ENCODE data around the gene COL6A2. TPM values are rescaled to one million over a fixed set of nuclear protein-coding genes. Genes with fewer than 3 reads are reported as not detected.
A peak's percentile ranks its signal among the peaks of the same experiment; 100 is the strongest.

Gene COL6A2
- total RNA-seq, 5 donors from 2014 or later (not counting 1 experiment from before 2014, with no cell fraction given) = 33.8 to 85.2 (median 60.7) TPM

DNA sequence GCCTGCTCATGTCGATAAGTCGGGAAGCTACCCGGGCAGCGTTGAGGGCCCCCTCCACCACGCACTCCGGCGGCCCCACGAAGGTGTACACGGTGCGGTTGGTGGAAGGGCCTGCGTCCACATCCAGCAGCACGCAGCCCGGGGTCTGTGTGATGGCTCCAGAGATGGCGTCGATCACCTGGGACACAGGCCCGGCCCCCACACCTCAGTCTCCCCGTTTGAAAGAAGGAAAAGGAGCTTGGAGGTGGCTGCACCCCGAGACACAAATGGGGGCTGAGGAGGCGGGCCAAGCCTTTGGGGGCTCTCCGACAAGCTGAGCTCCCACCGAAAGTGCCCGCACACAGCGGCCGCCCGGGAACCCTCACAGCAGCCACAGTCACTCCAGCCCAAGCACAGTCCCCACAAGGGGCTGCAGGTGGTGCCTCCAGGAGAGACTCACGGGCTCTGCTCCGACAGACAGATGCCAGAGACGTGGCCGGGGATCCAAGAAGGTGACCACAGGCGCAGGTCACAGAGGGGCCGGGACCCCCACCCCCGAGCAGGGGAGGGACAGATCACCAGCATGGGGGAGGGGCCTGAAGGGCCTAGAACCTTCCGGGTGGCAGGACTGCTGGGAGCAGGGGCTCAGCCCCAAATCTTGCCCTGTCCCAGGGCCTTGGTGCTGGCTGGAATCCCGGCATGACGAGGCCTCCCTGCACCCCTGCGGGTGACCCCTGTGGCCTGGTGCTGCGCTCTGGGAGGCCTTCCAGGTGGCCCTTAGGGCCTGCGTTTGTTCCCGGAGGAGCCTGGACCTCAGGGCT is 56.4 kb downstream of the COL6A2 start:
- H3K27me3 ChIP-seq (replicated peaks in 1 of 2; ENCODE audit: control insufficient read depth in 2 of 2, extremely low read depth in 1 of 2, insufficient read depth in 2 of 2, low read length in 1 of 2) = peaks cover 0 to 18% of the 10 kb centered on the region in 2 experiments
- H3K36me3 ChIP-seq (ENCODE audit: control insufficient read depth in 2 of 2, extremely low read depth in 1 of 2, insufficient read depth in 1 of 2, low read length in 1 of 2) = no peaks in the 10 kb centered on the region
- no peak overlapping the region for H3K27ac ChIP-seq (ENCODE audit: low read length)
- H3K9me3 Mint-ChIP-seq = no peaks in the 10 kb centered on the region
- no peaks in the 10 kb centered on the region for H3K4me1 Mint-ChIP-seq
- H3K9me3 ChIP-seq = no peaks in the 10 kb centered on the region
- DNase-seq (peak in 2 of 35 experiments; percentile 10 to 20), ATAC-seq (replicated peaks in 1 of 4) (no peak)
- H3K27ac Mint-ChIP-seq = no peak overlapping the region
- H3K27me3 Mint-ChIP-seq = no peaks in the 10 kb centered on the region
- H3K4me1 ChIP-seq (ENCODE audit: control insufficient read depth in 1 of 2, extremely low read depth in 1 of 2, insufficient read depth in 2 of 2, low read length in 2 of 2) = peaks cover 0 to 8% of the 10 kb centered on the region in 2 experiments
- ChIA-PET POLR2A (no interaction called here), CTCF (interaction anchor here in 1 of 2 donors (0.6 kb wide), 1 partner anchor 180 kb away, joined by 4 read pairs; no protein-coding TSS in a partner anchor)
- no peak overlapping the region for H3K4me3 Mint-ChIP-seq
- WGBS (ENCODE audit: insufficient coverage) = 90% methylated on average over 35 of the region's 39 CpGs
- H3K4me3 ChIP-seq (ENCODE audit: control insufficient read depth in 1 of 2, extremely low read depth in 1 of 2, low read length in 1 of 2) = no peak overlapping the region
- H3K36me3 Mint-ChIP-seq = no peaks in the 10 kb centered on the region

DNA sequence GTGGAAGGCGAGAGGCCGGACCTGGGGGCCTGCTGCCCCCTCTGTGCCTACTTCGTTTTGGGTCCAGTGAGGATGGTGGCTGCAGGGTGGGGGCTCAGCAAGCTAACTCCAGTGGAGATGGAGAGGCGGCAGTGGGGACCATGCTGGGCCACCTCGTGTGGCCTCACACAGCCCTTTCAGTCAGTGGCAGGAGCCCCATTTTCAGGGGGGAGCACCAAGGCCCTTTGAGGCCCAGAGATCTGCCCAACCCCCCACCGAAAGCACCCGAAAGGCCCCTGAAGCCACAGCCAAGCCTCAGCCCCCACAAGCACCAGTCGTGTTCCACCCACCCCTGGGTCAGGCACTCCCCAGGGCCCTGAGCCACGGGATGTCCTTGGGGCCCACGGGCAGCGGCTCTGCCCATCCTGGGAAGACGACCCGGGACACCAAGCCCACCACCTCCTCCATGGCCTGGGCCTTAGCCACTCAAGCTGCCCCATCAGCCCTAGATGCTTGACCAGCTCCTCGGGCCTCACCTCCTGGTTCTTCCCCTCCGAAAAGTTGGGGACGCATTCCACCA is 57.1 kb downstream of the COL6A2 start:
- no peaks in the 10 kb centered on the region for H3K27me3 Mint-ChIP-seq
- no peak overlapping the region for H3K27ac Mint-ChIP-seq
- no peaks in the 10 kb centered on the region for H3K4me1 Mint-ChIP-seq
- Histone ChIP-seq H3K4me1 (ENCODE audit: control insufficient read depth in 1 of 2, extremely low read depth in 1 of 2, insufficient read depth in 2 of 2, low read length in 2 of 2) (peaks cover 0 to 8% of the 10 kb centered on the region in 2 experiments), H3K36me3 (ENCODE audit: control insufficient read depth in 2 of 2, extremely low read depth in 1 of 2, insufficient read depth in 1 of 2, low read length in 1 of 2) (peaks cover 0 to 2% of the 10 kb centered on the region in 2 donors), H3K9me3 (no peaks in the 10 kb centered on the region), H3K4me3 (ENCODE audit: control insufficient read depth in 1 of 2, extremely low read depth in 1 of 2, low read length in 1 of 2) (no peak overlapping the region), H3K27ac (ENCODE audit: low read length) (no peak overlapping the region), H3K27me3 (replicated peaks in 1 of 2; ENCODE audit: control insufficient read depth in 2 of 2, extremely low read depth in 1 of 2, insufficient read depth in 2 of 2, low read length in 1 of 2) (peaks cover 0 to 18% of the 10 kb centered on the region in 2 experiments)
- ChIA-PET CTCF (no interaction called here), POLR2A (no interaction called here)
- H3K4me3 Mint-ChIP-seq = no peak overlapping the region
- DNase-seq (peak in 2 of 35 experiments; percentile 3 to 14), ATAC-seq (replicated peaks in 1 of 4) (no peak)
- H3K36me3 Mint-ChIP-seq = no peaks in the 10 kb centered on the region
- no peaks in the 10 kb centered on the region for H3K9me3 Mint-ChIP-seq
- WGBS (ENCODE audit: insufficient coverage) = 89% methylated on average over 16 of the region's 16 CpGs

DNA sequence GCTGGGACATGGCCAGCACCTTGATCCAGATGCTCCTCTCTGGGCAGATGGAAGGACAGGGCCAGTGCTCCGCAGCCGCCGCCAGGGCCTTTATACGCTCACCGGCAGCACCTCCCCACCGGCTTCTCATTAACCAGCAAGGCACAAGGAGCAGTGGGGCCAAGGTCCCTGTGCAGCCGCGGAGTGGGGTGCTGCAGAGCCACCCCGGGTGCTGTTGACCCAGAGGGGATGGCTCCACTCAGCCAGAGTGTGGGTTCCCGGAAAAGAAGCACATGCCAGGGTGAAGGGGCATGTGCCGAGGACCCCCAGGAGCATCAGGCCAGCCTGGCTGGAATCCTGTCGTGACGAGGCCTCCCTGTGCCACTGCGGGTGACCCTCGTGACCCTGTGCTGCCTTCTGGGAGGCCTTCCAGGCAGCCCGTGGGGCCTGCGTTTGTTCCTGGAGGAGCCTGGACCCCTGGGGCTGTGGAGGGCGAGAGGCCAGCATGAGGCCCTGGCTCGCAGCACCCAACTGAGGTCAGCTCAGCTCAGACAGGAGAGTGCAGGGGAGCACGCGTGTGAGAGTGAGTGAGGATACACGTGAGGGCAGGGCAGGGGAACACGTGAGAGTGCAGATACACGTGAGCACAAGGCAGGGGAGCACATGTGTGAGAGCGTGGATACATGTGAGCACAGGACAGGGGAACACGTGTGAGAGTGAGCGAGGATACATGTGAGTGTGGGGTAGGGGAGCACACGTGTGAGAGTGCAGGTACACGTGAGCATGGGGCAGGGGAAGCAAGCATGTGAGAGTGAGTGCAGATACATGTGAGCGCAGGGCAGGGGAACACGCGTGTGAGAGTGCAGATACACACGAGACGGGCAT is 57.8 kb downstream of the COL6A2 start, which contains the start of gene FTCD:
FTCD (minus strand) TSS at position 66 of the 864 bp plus-strand sequence; CDS start at position 10, 56 bp downstream.
- CTCF ChIA-PET = no interaction called here

DNA sequence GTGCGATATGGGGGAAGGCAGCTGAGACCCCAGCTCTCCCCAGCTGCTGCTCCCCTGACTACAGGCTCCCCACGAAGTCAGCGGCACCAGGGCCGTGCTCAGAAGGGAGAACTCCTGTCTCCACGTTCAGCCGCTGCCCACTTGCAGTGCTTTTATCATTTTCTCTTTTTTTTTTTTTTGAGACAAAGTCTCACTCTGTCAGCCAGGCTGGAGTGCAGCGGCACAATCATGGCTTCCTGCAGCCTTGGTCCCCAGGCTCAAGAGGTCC is 58.4 kb downstream of the COL6A2 start:
- no peak overlapping the region for H3K4me3 ChIP-seq (ENCODE audit: control insufficient read depth in 1 of 2, extremely low read depth in 1 of 2, low read length in 1 of 2)
- peaks cover 0 to 8% of the 10 kb centered on the region in 2 experiments for H3K4me1 ChIP-seq (ENCODE audit: control insufficient read depth in 1 of 2, extremely low read depth in 1 of 2, insufficient read depth in 2 of 2, low read length in 2 of 2)
- H3K4me1 Mint-ChIP-seq = no peaks in the 10 kb centered on the region
- no peaks in the 10 kb centered on the region for H3K36me3 Mint-ChIP-seq
- DNase-seq (no peak), ATAC-seq (replicated peaks in 1 of 4) (no peak)
- H3K27ac Mint-ChIP-seq = no peak overlapping the region
- ChIA-PET POLR2A (no interaction called here), CTCF (no interaction called here)
- H3K9me3 Mint-ChIP-seq = no peaks in the 10 kb centered on the region
- H3K4me3 Mint-ChIP-seq = no peak overlapping the region
- no peaks in the 10 kb centered on the region for H3K9me3 ChIP-seq
- WGBS (ENCODE audit: insufficient coverage) = 90% methylated on average over 6 of the region's 7 CpGs
- H3K27me3 ChIP-seq (replicated peaks in 1 of 2; ENCODE audit: control insufficient read depth in 2 of 2, extremely low read depth in 1 of 2, insufficient read depth in 2 of 2, low read length in 1 of 2) = peaks cover 0 to 10% of the 10 kb centered on the region in 2 experiments
- H3K36me3 ChIP-seq (ENCODE audit: control insufficient read depth in 2 of 2, extremely low read depth in 1 of 2, insufficient read depth in 1 of 2, low read length in 1 of 2) = peaks cover 0 to 2% of the 10 kb centered on the region in 2 donors
- no peaks in the 10 kb centered on the region for H3K27me3 Mint-ChIP-seq
- no peak overlapping the region for H3K27ac ChIP-seq (ENCODE audit: low read length)

More for the DNA sequence above, 57.8 kb downstream of the COL6A2 start, which contains the start of gene FTCD:
- Histone ChIP-seq H3K27me3 (replicated peaks in 1 of 2; ENCODE audit: control insufficient read depth in 2 of 2, extremely low read depth in 1 of 2, insufficient read depth in 2 of 2, low read length in 1 of 2) (peaks cover 0 to 11% of the 10 kb centered on the region in 2 experiments), H3K9me3 (no peaks in the 10 kb centered on the region), H3K4me1 (ENCODE audit: control insufficient read depth in 1 of 2, extremely low read depth in 1 of 2, insufficient read depth in 2 of 2, low read length in 2 of 2) (peaks cover 0 to 8% of the 10 kb centered on the region in 2 experiments), H3K36me3 (ENCODE audit: control insufficient read depth in 2 of 2, extremely low read depth in 1 of 2, insufficient read depth in 1 of 2, low read length in 1 of 2) (peaks cover 0 to 2% of the 10 kb centered on the region in 2 donors), H3K27ac (ENCODE audit: low read length) (no peak within 1 kb of the TSS), H3K4me3 (ENCODE audit: control insufficient read depth in 1 of 2, extremely low read depth in 1 of 2, low read length in 1 of 2) (no peak within 1 kb of the TSS)
- DNase-seq (peak in 2 of 35 experiments; percentile 7 to 9), ATAC-seq (replicated peaks in 1 of 4) (no peak)
- POLR2A ChIA-PET = no interaction called here
- no peaks in the 10 kb centered on the region for H3K9me3 Mint-ChIP-seq
- H3K36me3 Mint-ChIP-seq = no peaks in the 10 kb centered on the region
- H3K27ac Mint-ChIP-seq = no peak within 1 kb of the TSS
- H3K4me3 Mint-ChIP-seq = no peak within 1 kb of the TSS
- H3K27me3 Mint-ChIP-seq = no peaks in the 10 kb centered on the region
- 91% methylated on average over 34 of the region's 34 CpGs for WGBS (ENCODE audit: insufficient coverage)
- H3K4me1 Mint-ChIP-seq = no peaks in the 10 kb centered on the region

DNA sequence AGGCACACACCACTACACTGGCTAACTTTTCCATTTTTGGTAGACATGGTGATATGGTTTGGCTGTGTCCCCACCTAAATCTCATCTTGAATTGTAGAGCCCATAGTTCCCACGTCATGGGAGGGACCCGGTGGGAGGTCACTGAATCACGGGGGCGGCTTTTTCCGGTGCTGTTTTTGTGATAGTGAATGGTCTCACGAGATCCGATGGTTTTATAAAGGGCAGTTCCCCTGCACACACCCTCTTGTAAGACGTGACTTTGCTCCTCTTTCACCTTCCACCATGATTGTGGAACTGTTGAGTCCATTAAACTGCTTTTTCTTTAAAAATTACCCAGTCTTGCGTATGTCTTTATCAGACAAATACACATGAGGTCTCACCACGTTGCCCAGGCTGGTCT is 58.8 kb downstream of the COL6A2 start:
- no peak for ATAC-seq (replicated peaks in 1 of 4)
- no peaks in the 10 kb centered on the region for H3K9me3 ChIP-seq
- H3K27me3 ChIP-seq (replicated peaks in 1 of 2; ENCODE audit: control insufficient read depth in 2 of 2, extremely low read depth in 1 of 2, insufficient read depth in 2 of 2, low read length in 1 of 2) = peaks cover 0 to 10% of the 10 kb centered on the region in 2 experiments
- H3K4me3 Mint-ChIP-seq = no peak overlapping the region
- no peak overlapping the region for H3K27ac Mint-ChIP-seq
- no peak overlapping the region for H3K27ac ChIP-seq (ENCODE audit: low read length)
- no peaks in the 10 kb centered on the region for H3K27me3 Mint-ChIP-seq
- CTCF ChIA-PET = no interaction called here
- H3K36me3 Mint-ChIP-seq = no peaks in the 10 kb centered on the region
- 50% methylated on average over 1 of the region's 10 CpGs for WGBS (ENCODE audit: insufficient coverage)
- POLR2A ChIA-PET = no interaction called here
- H3K36me3 ChIP-seq (ENCODE audit: control insufficient read depth in 2 of 2, extremely low read depth in 1 of 2, insufficient read depth in 1 of 2, low read length in 1 of 2) = peaks cover 0 to 2% of the 10 kb centered on the region in 2 donors
- no peaks in the 10 kb centered on the region for H3K9me3 Mint-ChIP-seq
- peaks cover 0 to 8% of the 10 kb centered on the region in 2 experiments for H3K4me1 ChIP-seq (ENCODE audit: control insufficient read depth in 1 of 2, extremely low read depth in 1 of 2, insufficient read depth in 2 of 2, low read length in 2 of 2)
- no peaks in the 10 kb centered on the region for H3K4me1 Mint-ChIP-seq
- no peak for DNase-seq
- no peak overlapping the region for H3K4me3 ChIP-seq (ENCODE audit: control insufficient read depth in 1 of 2, extremely low read depth in 1 of 2, low read length in 1 of 2)

DNA sequence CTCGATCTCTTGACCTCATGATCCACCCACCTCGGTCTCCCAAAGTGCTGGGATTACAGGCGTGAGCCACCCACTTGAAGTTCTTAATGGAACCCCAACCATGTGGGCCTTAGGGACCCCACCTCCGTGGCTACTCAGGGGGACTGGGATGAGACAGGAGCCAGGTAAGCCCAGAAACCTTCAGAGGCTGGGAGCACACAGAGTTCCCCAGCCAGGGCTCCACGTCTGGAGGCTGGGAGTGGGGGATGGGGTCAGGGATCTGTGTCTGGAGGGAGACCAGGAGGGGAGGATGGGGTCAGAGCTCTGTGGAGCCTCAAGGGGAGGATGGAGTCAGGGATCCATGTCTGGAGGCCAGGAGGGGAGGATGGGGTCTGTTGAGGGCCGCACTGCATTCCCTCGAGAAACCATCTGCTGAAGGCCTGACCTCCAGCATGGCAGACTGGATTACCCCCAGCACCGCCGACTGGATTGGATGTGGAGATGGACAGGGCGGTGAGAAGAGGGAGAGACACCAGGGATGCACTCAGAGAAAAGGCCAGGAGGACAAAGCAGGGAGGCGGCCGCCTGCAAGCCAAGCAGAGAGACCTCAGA is 59.6 kb downstream of the COL6A2 start:
- no peaks in the 10 kb centered on the region for H3K9me3 Mint-ChIP-seq
- Histone ChIP-seq H3K9me3 (no peaks in the 10 kb centered on the region), H3K27me3 (replicated peaks in 1 of 2; ENCODE audit: control insufficient read depth in 2 of 2, extremely low read depth in 1 of 2, insufficient read depth in 2 of 2, low read length in 1 of 2) (peaks cover 0 to 6% of the 10 kb centered on the region in 2 experiments), H3K4me1 (ENCODE audit: control insufficient read depth in 1 of 2, extremely low read depth in 1 of 2, insufficient read depth in 2 of 2, low read length in 2 of 2) (peaks cover 0 to 8% of the 10 kb centered on the region in 2 experiments), H3K4me3 (ENCODE audit: control insufficient read depth in 1 of 2, extremely low read depth in 1 of 2, low read length in 1 of 2) (no peak overlapping the region), H3K36me3 (ENCODE audit: control insufficient read depth in 2 of 2, extremely low read depth in 1 of 2, insufficient read depth in 1 of 2, low read length in 1 of 2) (peaks cover 0 to 2% of the 10 kb centered on the region in 2 donors), H3K27ac (ENCODE audit: low read length) (no peak overlapping the region)
- H3K36me3 Mint-ChIP-seq = no peaks in the 10 kb centered on the region
- no peaks in the 10 kb centered on the region for H3K4me1 Mint-ChIP-seq
- POLR2A ChIA-PET = no interaction called here
- ATAC-seq (replicated peaks in 1 of 4) (no peak), DNase-seq (peak in 2 of 35 experiments; percentile 4 to 15)
- CTCF ChIA-PET = interaction anchor here in 1 of 2 donors (0.5 kb wide), 1 partner anchor 10 kb away, joined by 3 read pairs; no protein-coding TSS in a partner anchor
- peaks cover 0 to 1% of the 10 kb centered on the region in 2 donors for H3K27me3 Mint-ChIP-seq
- WGBS (ENCODE audit: insufficient coverage) = 89% methylated on average over 9 of the region's 12 CpGs
- no peak overlapping the region for H3K27ac Mint-ChIP-seq
- H3K4me3 Mint-ChIP-seq = no peak overlapping the region
